ENCODE data around the gene MAPKAP1.
A peak's percentile ranks its signal among the peaks of the same experiment; 100 is the strongest.

Gene MAPKAP1

DNA sequence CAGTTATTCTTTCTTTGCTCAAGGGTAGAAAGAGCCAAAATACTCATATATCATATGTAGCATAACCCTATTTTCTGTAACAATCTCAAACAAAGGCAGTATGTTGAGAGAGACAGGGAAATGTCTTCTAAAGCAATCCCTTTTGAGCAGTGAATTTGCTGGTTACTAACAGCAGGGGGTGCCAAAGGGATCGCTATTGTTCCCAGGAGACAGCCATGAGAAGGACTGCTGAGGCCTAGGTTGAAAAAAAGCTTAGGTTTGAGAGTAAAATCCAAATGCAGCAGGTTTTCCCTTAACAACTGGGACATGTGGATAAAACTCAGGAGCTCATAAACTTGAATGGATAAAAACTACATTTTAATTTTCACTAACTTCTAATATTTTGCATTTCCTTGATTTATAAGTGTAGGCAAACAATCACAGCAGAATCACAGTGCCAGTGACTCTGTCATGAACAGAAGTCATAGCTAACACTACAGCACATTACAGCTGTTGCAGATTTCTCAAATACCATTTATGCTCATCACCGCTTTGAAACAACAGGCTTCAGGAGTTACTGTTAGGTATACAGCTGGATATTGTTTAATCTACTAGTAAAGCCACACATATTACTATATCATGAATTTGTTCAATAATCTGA lies 148.4 kb downstream of the MAPKAP1 start:
- DNase-seq (ENCODE audit: low read depth in 2 of 2), result peak; percentile 88
- no peak overlapping the region for H3K4me3 ChIP-seq (replicated peaks in 1 of 2; ENCODE audit: low read depth in 2 of 2, low read length in 2 of 2)
- TF ChIP-seq, protein P1, sequence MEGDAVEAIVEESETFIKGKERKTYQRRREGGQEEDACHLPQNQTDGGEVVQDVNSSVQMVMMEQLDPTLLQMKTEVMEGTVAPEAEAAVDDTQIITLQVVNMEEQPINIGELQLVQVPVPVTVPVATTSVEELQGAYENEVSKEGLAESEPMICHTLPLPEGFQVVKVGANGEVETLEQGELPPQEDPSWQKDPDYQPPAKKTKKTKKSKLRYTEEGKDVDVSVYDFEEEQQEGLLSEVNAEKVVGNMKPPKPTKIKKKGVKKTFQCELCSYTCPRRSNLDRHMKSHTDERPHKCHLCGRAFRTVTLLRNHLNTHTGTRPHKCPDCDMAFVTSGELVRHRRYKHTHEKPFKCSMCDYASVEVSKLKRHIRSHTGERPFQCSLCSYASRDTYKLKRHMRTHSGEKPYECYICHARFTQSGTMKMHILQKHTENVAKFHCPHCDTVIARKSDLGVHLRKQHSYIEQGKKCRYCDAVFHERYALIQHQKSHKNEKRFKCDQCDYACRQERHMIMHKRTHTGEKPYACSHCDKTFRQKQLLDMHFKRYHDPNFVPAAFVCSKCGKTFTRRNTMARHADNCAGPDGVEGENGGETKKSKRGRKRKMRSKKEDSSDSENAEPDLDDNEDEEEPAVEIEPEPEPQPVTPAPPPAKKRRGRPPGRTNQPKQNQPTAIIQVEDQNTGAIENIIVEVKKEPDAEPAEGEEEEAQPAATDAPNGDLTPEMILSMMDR (IDR thresholded peaks at IDR 0.05; ENCODE audit: low read depth, low read length), result peak; percentile 83

DNA sequence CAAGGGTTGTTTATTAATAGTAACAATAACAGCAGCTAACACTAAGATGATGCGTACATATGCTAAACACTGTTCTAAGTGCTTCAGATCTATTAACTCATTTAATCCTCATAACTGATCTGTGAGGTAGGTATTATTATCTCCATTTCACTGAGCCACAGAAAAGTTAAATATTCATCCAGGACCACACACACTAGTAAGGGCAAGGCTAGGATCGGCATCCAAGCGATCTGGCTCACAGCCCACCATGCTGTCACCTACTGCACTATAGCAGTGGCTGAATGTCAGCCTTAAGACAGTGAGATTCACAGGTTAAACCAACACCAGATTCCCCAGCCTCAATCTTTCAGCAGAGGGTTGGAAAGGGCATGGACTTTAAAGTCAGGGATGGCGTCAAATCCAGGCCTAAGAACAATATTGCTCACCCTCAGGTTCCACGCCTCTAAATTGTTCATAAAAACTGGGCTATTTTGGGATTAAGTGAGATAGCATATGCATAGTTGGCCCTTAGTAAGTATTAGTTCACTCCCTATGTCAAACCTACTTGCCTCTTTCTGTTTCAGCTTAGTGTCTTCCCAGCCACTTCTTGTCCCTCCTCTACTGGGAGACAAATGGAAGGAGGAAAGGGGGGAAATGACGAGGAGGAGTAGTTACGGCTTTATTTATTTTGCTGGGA lies 150.8 kb downstream of the MAPKAP1 start:
- TF ChIP-seq, protein P1 (IDR thresholded peaks at IDR 0.05; ENCODE audit: low read depth, low read length), result no peak
- H3K4me3 ChIP-seq (replicated peaks in 1 of 2; ENCODE audit: low read depth in 2 of 2, low read length in 2 of 2), result no peak overlapping the region
- no peak for DNase-seq (ENCODE audit: low read depth in 2 of 2)

DNA sequence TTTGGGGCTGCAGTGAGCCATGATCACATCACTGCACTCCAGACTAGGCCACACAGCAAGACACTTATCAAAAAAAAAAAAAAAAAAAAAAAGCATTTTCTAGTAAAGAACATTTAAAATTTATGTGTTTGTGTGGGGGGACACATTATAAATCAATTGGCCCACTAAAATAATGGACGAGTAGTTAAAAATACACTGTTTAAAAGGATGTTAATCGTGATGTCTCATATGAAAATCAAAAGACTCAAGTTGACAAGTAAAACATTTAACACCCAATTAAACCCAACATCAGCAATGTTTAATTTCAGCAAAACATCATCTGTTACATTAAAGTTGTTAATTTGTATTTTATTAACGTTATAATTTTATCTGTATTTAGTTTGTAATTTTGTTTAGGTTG lies 152.3 kb downstream of the MAPKAP1 start:
- no peak for DNase-seq (ENCODE audit: low read depth in 2 of 2)
- no peak overlapping the region for H3K4me3 ChIP-seq (replicated peaks in 1 of 2; ENCODE audit: low read depth in 2 of 2, low read length in 2 of 2)
- TF ChIP-seq, protein P1 (IDR thresholded peaks at IDR 0.05; ENCODE audit: low read depth, low read length), result no peak

DNA sequence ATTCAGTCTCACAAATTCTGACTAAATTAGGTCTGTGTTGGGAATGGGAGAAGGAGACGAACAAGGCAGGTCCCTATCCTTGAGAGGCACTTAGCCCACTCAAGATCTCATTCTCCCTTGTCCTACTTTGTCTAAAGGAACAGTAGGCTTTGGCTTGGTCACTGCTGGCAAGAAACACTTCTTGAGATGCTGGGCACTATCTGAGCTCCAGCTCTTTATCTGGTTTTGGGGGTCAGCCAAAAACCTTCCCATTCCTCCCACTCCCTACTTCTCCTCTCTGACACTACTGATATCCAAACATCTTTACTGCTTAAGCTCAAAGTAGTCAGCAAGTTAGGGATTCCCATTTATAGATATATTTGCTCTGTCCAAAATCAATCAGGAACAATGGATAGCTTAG lies 155.2 kb downstream of the MAPKAP1 start:
- H3K4me3 ChIP-seq (replicated peaks in 1 of 2; ENCODE audit: low read depth in 2 of 2, low read length in 2 of 2), result no peak overlapping the region
- TF ChIP-seq, protein P1 (IDR thresholded peaks at IDR 0.05; ENCODE audit: low read depth, low read length), result no peak
- no peak for DNase-seq (ENCODE audit: low read depth in 2 of 2)

DNA sequence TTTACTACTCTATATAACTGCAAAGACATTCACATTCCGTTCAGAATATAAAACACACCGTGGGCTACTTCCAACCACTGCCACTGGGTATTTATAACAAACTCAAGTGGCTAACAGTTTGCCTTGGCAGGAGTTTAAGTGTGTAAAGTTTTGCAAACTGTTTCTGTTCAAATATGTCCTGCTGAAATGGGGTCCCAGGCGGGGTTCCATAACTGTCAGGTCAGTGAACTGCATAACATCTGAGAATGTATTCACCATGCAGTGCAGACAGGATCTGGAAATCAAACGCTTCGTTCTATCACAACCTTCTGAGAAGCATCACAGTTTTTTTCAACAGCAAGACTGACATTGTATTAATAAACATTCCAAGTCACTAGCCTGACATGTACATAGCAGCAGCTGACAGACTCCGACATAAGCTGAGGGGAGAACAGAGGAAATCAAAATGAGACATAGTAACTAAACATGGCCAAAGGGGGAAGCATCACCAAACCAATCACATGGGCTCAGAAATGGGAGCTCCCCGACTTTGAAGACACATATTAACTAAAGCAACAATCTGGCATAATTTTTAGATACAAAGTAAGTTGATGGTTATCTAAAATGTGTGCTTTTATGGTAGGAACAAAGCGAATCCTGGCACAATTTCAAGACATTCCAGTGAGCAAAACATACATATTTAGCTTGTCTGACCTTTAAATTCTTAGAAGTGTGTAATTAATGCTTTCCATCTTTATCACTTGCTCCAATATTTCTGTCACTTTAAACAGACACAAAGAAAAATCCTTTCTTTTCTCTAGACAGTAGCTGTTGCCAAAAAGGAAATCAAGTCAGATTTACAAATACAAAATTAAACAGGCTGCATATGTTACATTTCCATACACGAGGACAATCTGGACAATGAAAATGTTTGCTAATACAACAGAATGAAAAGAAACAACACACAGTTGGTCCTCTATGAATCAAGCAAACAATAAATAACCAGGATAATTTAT lies 156.8 kb downstream of the MAPKAP1 start:
- H3K4me3 ChIP-seq (replicated peaks in 1 of 2; ENCODE audit: low read depth in 2 of 2, low read length in 2 of 2), result no peak overlapping the region
- TF ChIP-seq, protein P1 (IDR thresholded peaks at IDR 0.05; ENCODE audit: low read depth, low read length), result no peak
- peak; percentile 47 to 56 for DNase-seq (ENCODE audit: low read depth in 2 of 2)

DNA sequence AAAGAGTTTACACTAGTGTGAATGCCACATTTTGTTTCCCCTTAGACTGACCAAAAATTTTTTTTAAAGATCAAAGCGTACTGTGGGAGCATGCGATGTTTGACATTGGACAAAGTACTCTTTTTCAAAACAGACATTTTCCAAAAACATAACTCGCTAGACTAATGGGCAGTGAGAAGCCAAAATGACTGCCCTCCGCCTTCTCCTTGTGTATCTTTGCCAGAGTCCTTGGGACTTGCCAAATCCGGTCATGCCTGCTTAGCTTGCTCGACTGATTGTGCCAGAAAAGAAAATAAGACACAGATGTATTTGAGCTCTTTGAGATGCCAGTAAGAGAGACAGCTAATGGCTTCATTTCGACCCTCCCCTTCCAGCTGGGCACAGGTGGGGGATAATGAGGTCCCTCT lies 157.5 kb downstream of the MAPKAP1 start:
- peak in 1 of 2 donors; percentile 63 for DNase-seq (ENCODE audit: low read depth in 2 of 2)
- TF ChIP-seq, protein P1 (IDR thresholded peaks at IDR 0.05; ENCODE audit: low read depth, low read length), result no peak
- no peak overlapping the region for H3K4me3 ChIP-seq (replicated peaks in 1 of 2; ENCODE audit: low read depth in 2 of 2, low read length in 2 of 2)
